Ovary (tissue), 9 donors: ENCODE measurements around the gene CRYBA1. TPM values are rescaled to one million over a fixed set of nuclear protein-coding genes. Genes with fewer than 3 reads are reported as not detected.

Experiments
- DNase-seq, 5 donors: peaks; one replicate each; pipeline ENCODE4 v3.0.0-alpha.2; 2019 to 2020
- H3K27ac ChIP-seq, 2 donors: fragments of 200-600 bp; one replicate each; pipeline versions ENCODE4 v1.5.1 to v1.8.0; 2019 to 2022
- H3K27me3 ChIP-seq: fragments of 200-600 bp; one replicate; pipeline ENCODE4 v1.8.0; 2022
- H3K36me3 ChIP-seq: fragments of 200-600 bp; sonication (generic); one replicate; pipeline ENCODE4 v1.5.1; 2019
- H3K4me1 ChIP-seq: one replicate; pipeline ENCODE4 v1.8.1; 2013; ENCODE audit warnings: mild to moderate bottlenecking, moderate library complexity; ENCODE audit not compliant: insufficient read depth
- H3K4me3 ChIP-seq: fragments of 200-600 bp; sonication (generic); one replicate; pipeline ENCODE4 v1.5.1; 2017
- H3K9me3 ChIP-seq, 2 donors: fragments of 200-600 bp in 1 of 2; sonication (generic) in 1 of 2; one replicate each; pipeline versions ENCODE4 v1.5.1 to v1.8.1; 2013 to 2019; ENCODE audit warnings: mild to moderate bottlenecking in 1 of 2, moderate library complexity in 1 of 2
- EP300 ChIP-seq: sonication (generic); formaldehyde crosslinking; IDR thresholded peaks from one replicate; pipeline ENCODE4 v1.6.1; 2017; ENCODE audit warnings: antibody characterized with exemption
- POLR2A ChIP-seq: fragments of 450-650 bp; IDR thresholded peaks from one replicate; pipeline ENCODE4 v1.6.1; 2017; ENCODE audit warnings: antibody characterized with exemption, mild to moderate bottlenecking, moderate library complexity
- WGBS, 3 donors: extraction: QIAGEN DNeasy Blood & Tissue Kit in 1 of 3; methylation state at CpG; one replicate each; pipeline versions ENCODE4 v1.1.5 to v1.1.7; 2013 to 2017; 5-methylcytosine and 5-hydroxymethylcytosine counted together
- intact Hi-C, 4 donors: fragments of 100-400 bp; cut with DNase I; formaldehyde crosslinking; loops; one replicate each; pipeline versions ENCODE4 v1.11.0 to v1.15.1; 2022 to 2023
- polyA plus RNA-seq, 2 donors: library from polyadenylated mRNA; stranded (reverse); fragments of 200-250 nt in 1 of 2; fragments of 350-450 nt in 1 of 2; fragmentation: Illumina TruSeq in 1 of 2; extraction: RNeasy Lipid Tissue Mini Kit (QIAGEN cat#74804) in 1 of 2; gene quantifications; one replicate each; pipeline ENCODE4 v1.2.3, GENCODE V29; 2013 to 2014
- total RNA-seq, 7 donors: library from RNA; depleted of rRNA in 2 of 7; stranded (reverse); fragments of >200 nt in 2 of 7; fragmentation: NEBNext Ultra II Directional in 3 of 7; extraction: Animal tissue kit (Norgen Biotek cat#: 25700) in 3 of 7; gene quantifications; one replicate each; pipeline versions ENCODE4 v1.1.0 to v1.2.4, GENCODE V29; 2016 to 2023
- TF ChIP-seq, protein P1 (sequence below), 3 donors: fragments of 450-650 bp in 2 of 3; fragments of 200-600 bp in 1 of 3; IDR thresholded peaks; one replicate each; pipeline versions ENCODE4 v1.5.1 to v1.8.0; 2016 to 2022; ENCODE audit warnings: antibody characterized with exemption in 3 of 3, mild to moderate bottlenecking in 1 of 3
- donor health status: DM: no; HTN: no; CAD: no; lungs with moderate emphysema.
- donor health status: DM: no; HTN: no; CAD: no.
- donor health status: Bipolar disorder and iron deficiency.
- donor health status: DM: yes; HTN: yes; CAD: no.
- donor health status: DM: no; HTN: no; CAD: no.
- donor health status: DM: yes; HTN: yes; CAD: no.

CRYBA1 gene
- total and polyA plus RNA-seq, 9 donors: not detected

DNA sequence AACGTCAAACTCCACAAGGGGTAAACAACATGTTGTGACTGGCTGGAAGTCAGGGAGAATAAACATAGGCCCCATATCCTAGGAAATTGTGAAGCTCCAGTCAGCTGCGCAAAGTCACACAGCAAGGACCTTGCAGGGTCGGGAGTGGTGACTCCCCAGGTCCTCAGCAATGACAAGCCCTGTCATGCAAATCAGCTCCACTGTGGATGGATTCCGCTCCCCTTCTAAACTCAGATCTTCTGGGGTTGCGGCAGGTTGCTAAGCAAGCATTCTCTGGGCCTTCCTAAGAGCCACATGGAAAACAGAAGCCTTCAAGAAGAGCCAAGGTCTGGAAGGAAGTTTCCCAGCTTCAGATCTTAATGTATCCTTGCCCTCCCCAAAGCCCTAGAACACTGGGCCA lies 37.6 kb upstream of the CRYBA1 start:
- Histone ChIP-seq H3K27ac (no peak overlapping the region), H3K27me3 (no peaks in the 10 kb centered on the region), H3K4me1 (no peaks in the 10 kb centered on the region), H3K4me3 (no peak overlapping the region), H3K9me3 (no peaks in the 10 kb centered on the region), H3K36me3 (no peaks in the 10 kb centered on the region)
- no peak for TF ChIP-seq POLR2A
- TF ChIP-seq, protein P1, sequence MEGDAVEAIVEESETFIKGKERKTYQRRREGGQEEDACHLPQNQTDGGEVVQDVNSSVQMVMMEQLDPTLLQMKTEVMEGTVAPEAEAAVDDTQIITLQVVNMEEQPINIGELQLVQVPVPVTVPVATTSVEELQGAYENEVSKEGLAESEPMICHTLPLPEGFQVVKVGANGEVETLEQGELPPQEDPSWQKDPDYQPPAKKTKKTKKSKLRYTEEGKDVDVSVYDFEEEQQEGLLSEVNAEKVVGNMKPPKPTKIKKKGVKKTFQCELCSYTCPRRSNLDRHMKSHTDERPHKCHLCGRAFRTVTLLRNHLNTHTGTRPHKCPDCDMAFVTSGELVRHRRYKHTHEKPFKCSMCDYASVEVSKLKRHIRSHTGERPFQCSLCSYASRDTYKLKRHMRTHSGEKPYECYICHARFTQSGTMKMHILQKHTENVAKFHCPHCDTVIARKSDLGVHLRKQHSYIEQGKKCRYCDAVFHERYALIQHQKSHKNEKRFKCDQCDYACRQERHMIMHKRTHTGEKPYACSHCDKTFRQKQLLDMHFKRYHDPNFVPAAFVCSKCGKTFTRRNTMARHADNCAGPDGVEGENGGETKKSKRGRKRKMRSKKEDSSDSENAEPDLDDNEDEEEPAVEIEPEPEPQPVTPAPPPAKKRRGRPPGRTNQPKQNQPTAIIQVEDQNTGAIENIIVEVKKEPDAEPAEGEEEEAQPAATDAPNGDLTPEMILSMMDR (IDR thresholded peaks at IDR 0.05): no peak
- TF ChIP-seq EP300: no peak
- intact Hi-C loops: no loop called here
- 77 to 85% (median 84%) methylated on average over 5 of the region's 5 CpGs for WGBS, 3 donors
- DNase-seq: no peak

DNA sequence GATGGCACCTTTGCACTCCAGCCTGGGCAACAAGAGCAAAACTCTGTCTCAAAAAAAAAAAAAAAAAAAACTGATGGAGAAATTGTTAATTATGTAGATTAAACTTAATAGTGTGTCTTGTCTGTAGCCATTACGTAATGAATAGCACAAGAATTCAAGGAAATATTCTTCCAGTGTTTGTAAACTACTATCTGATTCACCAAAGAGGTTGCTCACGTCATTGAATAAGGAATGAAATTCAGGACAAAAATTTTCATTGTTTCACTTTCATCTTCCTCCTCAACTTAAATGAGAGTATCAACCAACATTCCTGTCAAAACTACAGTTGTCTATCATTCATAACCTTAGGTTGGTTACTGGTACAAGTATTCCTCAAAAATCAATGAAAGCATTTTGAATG lies 35.8 kb upstream of the CRYBA1 start:
- Histone ChIP-seq H3K27ac (no peak overlapping the region), H3K36me3 (no peaks in the 10 kb centered on the region), H3K27me3 (no peaks in the 10 kb centered on the region), H3K9me3 (no peaks in the 10 kb centered on the region), H3K4me3 (no peak overlapping the region), H3K4me1 (no peaks in the 10 kb centered on the region)
- WGBS, 3 donors: 72 to 80% (median 74%) methylated on average over 2 of the region's 2 CpGs
- intact Hi-C loops: loop anchor here in 2 of 4 donors (10.0 kb wide), 2 partner anchors 56 to 66 kb away; no protein-coding TSS in a partner anchor
- DNase-seq: no peak
- TF ChIP-seq, protein P1 (IDR thresholded peaks at IDR 0.05): no peak
- TF ChIP-seq EP300: no peak
- TF ChIP-seq POLR2A: no peak

DNA sequence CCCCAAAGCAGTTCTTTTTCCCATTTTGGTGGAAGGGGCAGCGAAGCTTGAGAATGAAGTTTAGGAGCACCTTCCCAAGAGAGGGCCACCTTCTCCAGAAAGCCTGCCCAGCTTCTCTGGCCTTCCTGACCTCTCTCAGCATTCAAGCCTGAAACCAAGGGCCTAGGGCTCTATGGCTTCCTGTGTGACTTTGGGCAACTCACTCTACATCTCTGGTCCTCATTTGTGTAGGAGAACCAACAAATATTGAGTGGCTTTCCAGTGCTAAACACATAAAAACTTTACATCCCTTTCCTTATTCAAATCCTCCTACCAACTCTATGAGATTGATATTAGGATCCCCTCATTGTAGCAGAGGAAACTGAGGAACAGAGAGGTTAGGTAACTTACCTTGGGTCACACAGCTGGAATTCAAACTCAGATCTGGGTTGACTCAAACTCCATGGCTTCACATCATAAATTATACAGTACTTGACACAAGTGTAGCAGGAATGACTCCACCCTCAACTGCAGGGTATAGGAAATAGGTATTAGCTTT lies 34.5 kb upstream of the CRYBA1 start:
- DNase-seq: no peak
- intact Hi-C loops: loop anchor here in 2 of 4 donors (10.0 kb wide), 2 partner anchors 57 to 67 kb away; no protein-coding TSS in a partner anchor
- Histone ChIP-seq H3K4me1 (no peaks in the 10 kb centered on the region), H3K4me3 (no peak overlapping the region), H3K36me3 (no peaks in the 10 kb centered on the region), H3K9me3 (no peaks in the 10 kb centered on the region), H3K27me3 (no peaks in the 10 kb centered on the region), H3K27ac (no peak overlapping the region)
- TF ChIP-seq, protein P1 (IDR thresholded peaks at IDR 0.05): no peak
- TF ChIP-seq EP300 (no peak), POLR2A (no peak)
- 96 to 100% (median 100%) methylated on average over 1 of the region's 1 CpG for WGBS, 3 donors

DNA sequence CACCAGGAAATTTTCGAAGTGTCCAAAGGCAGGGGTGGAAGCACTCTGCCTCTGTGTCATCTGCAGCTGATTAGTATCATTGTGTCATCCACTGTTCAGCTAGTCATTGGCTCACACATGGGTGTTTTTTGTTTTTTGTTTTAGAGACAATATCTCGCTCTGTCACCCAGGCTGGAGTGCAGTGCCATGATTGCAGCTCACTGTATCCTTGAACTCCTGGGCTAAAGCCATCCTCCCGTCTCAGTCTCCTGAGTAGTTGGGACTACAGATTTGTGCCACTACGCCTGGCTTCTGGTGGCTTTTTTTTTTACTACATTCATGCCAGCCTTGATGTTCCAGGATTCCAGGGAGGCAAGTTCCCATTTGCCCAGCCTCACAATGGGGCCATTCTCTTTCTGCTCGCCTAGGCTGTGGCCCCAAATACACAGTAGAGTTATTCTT lies 34.0 kb upstream of the CRYBA1 start:
- Histone ChIP-seq H3K36me3 (no peaks in the 10 kb centered on the region), H3K9me3 (no peaks in the 10 kb centered on the region), H3K27me3 (no peaks in the 10 kb centered on the region), H3K4me1 (no peaks in the 10 kb centered on the region), H3K4me3 (no peak overlapping the region), H3K27ac (no peak overlapping the region)
- intact Hi-C loops: loop anchor here in 2 of 4 donors (10.0 kb wide), 2 partner anchors 58 to 68 kb away; no protein-coding TSS in a partner anchor
- 73 to 78% (median 78%) methylated on average over 5 of the region's 5 CpGs for WGBS, 3 donors
- TF ChIP-seq, protein P1 (IDR thresholded peaks at IDR 0.05): no peak
- no peak for TF ChIP-seq POLR2A
- no peak for TF ChIP-seq EP300
- no peak for DNase-seq
